Loucy (cell line): ENCODE results near the gene FGF14.
"Not testable (repeated sequence)": the region's sequence is repeated elsewhere in the genome, so short reads cannot be mapped to it uniquely, and the experiment has no call there.

ENCODE experiments used
- EZH2phosphoT487 ChIP-seq: fragments of 200-600 bp; IDR thresholded peaks from 2 replicates; pipeline ENCODE4 v1.6.1; 2018; ENCODE audit warnings: antibody characterized with exemption, mild to moderate bottlenecking, moderate library complexity, borderline replicate concordance
- TF ChIP-seq, protein P1 (sequence below): fragments of 200-600 bp; sonication (generic); conservative IDR thresholded peaks from 2 replicates; pipeline ENCODE4 v1.5.1; 2014; ENCODE audit warnings: mild to moderate bottlenecking, antibody characterized with exemption, low read length

DNA sequence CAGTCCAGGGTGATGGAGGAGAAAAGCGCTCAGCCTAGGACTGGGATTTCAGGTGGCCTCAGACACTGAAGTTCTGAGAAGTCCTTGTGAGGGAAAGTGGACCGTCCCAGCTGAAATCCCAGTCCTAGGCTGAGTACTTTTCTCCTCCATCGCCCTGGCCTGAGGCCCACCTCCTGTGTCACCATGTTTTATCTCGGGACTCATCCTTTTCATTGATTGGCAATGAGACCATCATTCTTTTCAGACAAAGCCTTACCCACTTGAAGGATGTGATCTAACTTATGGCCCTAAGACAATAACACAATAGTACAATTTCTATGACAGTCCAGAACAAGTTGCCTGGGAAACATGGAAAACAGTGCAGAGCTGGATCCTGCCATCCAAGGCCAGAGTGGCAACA, 263.9 kb downstream of the FGF14 start:
- TF ChIP-seq, protein P1, sequence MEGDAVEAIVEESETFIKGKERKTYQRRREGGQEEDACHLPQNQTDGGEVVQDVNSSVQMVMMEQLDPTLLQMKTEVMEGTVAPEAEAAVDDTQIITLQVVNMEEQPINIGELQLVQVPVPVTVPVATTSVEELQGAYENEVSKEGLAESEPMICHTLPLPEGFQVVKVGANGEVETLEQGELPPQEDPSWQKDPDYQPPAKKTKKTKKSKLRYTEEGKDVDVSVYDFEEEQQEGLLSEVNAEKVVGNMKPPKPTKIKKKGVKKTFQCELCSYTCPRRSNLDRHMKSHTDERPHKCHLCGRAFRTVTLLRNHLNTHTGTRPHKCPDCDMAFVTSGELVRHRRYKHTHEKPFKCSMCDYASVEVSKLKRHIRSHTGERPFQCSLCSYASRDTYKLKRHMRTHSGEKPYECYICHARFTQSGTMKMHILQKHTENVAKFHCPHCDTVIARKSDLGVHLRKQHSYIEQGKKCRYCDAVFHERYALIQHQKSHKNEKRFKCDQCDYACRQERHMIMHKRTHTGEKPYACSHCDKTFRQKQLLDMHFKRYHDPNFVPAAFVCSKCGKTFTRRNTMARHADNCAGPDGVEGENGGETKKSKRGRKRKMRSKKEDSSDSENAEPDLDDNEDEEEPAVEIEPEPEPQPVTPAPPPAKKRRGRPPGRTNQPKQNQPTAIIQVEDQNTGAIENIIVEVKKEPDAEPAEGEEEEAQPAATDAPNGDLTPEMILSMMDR, result not testable (repeated sequence)
- not testable (repeated sequence) for TF ChIP-seq EZH2phosphoT487
